Endodermal cell (in vitro differentiated cells): ENCODE measurements around the gene UFSP1. TPM values are rescaled to one million over a fixed set of nuclear protein-coding genes. Genes with fewer than 3 reads are reported as not detected.

Experiments used
- DNase-seq: peaks from one replicate; pipeline ENCODE4 v3.0.0-alpha.2; 2017
- H3K27ac ChIP-seq: 2 replicates; pipeline ENCODE4 v1.5.1; 2013; ENCODE audit warnings: mild to moderate bottlenecking, low read depth, low read length, moderate library complexity
- H3K27me3 ChIP-seq: 2 replicates; pipeline ENCODE4 v1.6.1; 2013; ENCODE audit warnings: mild to moderate bottlenecking, low read length, moderate library complexity; ENCODE audit not compliant: insufficient read depth, control insufficient read depth, poor library complexity, severe bottlenecking
- H3K36me3 ChIP-seq: 2 replicates; pipeline ENCODE4 v1.7.0; 2013; ENCODE audit warnings: mild to moderate bottlenecking, low read length, moderate library complexity; ENCODE audit not compliant: control insufficient read depth, insufficient read depth
- H3K4me1 ChIP-seq: one replicate; pipeline ENCODE4 v1.7.0; 2013; ENCODE audit warnings: low read length; ENCODE audit not compliant: control insufficient read depth, insufficient read depth
- H3K4me3 ChIP-seq: 2 replicates; pipeline ENCODE4 v1.5.1; 2013; ENCODE audit warnings: mild to moderate bottlenecking, low read length, moderate library complexity
- H3K9ac ChIP-seq: 2 replicates; pipeline ENCODE4 v1.6.1; 2013; ENCODE audit warnings: mild to moderate bottlenecking, low read length, moderate library complexity; ENCODE audit not compliant: poor library complexity, severe bottlenecking; ENCODE audit errors: extremely low read depth
- H3K9me3 ChIP-seq: 2 replicates; pipeline ENCODE4 v1.6.1; 2013; ENCODE audit warnings: mild to moderate bottlenecking, low read length, moderate library complexity; ENCODE audit not compliant: control insufficient read depth
- H3K27ac Mint-ChIP-seq: 2 replicates; pipeline ENCODE4 v1.8.0; 2020; ENCODE audit warnings: mixed read lengths
- H3K27me3 Mint-ChIP-seq: 2 replicates; pipeline ENCODE4 v1.8.0; 2021; ENCODE audit warnings: mild to moderate bottlenecking, mixed read lengths; ENCODE audit not compliant: insufficient read depth
- H3K36me3 Mint-ChIP-seq: 2 replicates; pipeline ENCODE4 v1.8.0; 2020; ENCODE audit warnings: low read depth, mixed read lengths
- H3K4me1 Mint-ChIP-seq: 2 replicates; pipeline ENCODE4 v1.8.0; 2020; ENCODE audit warnings: mixed read lengths
- H3K4me3 Mint-ChIP-seq: 2 replicates; pipeline ENCODE4 v1.8.0; 2020; ENCODE audit warnings: mild to moderate bottlenecking, moderate library complexity, mixed read lengths
- H3K9me3 Mint-ChIP-seq: 2 replicates; pipeline ENCODE4 v1.8.0; 2020; ENCODE audit warnings: mild to moderate bottlenecking, mixed read lengths
- WGBS, 2 experiments: methylation state at CpG; one replicate each; pipeline versions ENCODE4 v1.1.5 to v1.1.7; 2013; ENCODE audit warnings: missing lambda C conversion rate in 2 of 2, mixed read lengths in 1 of 2; ENCODE audit not compliant: insufficient coverage in 1 of 2, insufficient read length in 1 of 2; 5-methylcytosine and 5-hydroxymethylcytosine counted together
- total RNA-seq, 2 donors: library from RNA; stranded (reverse); fragmentation: NEBNext Ultra II Directional in 1 of 2; extraction: Animal tissue kit (Norgen Biotek cat#: 25700) in 1 of 2; gene quantifications; 2 replicates in 1 of 2; 3 replicates in 1 of 2; pipeline ENCODE4 v1.2.1, GENCODE V29; 2021
- TF ChIP-seq, protein P1 (sequence below): fragments of 200-600 bp; sonication (generic); conservative IDR thresholded peaks from 2 replicates; pipeline ENCODE4 v1.5.0; 2021; ENCODE audit warnings: antibody characterized with exemption, mild to moderate bottlenecking

UFSP1 gene
- total RNA-seq, 2 donors from 2014 or later = 3.7 to 4.0 TPM

- Histone ChIP-seq H3K4me1 (no peaks in the 10 kb centered on the region), H3K27me3 (peaks cover 9% of the 10 kb centered on the region), H3K9me3 (no peaks in the 10 kb centered on the region), H3K9ac (no peak overlapping the region), H3K27ac (no peak overlapping the region), H3K36me3 (no peaks in the 10 kb centered on the region), H3K4me3 (peak overlapping the region; percentile 68)
- H3K9me3 Mint-ChIP-seq = no peaks in the 10 kb centered on the region
- WGBS, 2 experiments = 1 to 2% methylated on average over 23 to 95 of the region's 95 CpGs
- peaks cover 9% of the 10 kb centered on the region for H3K27me3 Mint-ChIP-seq
- H3K4me3 Mint-ChIP-seq = peak overlapping the region; percentile 56
- peaks cover 2% of the 10 kb centered on the region for H3K36me3 Mint-ChIP-seq
- DNase-seq = peak; percentile 85
- peaks cover 6% of the 10 kb centered on the region for H3K4me1 Mint-ChIP-seq
- TF ChIP-seq, protein P1, sequence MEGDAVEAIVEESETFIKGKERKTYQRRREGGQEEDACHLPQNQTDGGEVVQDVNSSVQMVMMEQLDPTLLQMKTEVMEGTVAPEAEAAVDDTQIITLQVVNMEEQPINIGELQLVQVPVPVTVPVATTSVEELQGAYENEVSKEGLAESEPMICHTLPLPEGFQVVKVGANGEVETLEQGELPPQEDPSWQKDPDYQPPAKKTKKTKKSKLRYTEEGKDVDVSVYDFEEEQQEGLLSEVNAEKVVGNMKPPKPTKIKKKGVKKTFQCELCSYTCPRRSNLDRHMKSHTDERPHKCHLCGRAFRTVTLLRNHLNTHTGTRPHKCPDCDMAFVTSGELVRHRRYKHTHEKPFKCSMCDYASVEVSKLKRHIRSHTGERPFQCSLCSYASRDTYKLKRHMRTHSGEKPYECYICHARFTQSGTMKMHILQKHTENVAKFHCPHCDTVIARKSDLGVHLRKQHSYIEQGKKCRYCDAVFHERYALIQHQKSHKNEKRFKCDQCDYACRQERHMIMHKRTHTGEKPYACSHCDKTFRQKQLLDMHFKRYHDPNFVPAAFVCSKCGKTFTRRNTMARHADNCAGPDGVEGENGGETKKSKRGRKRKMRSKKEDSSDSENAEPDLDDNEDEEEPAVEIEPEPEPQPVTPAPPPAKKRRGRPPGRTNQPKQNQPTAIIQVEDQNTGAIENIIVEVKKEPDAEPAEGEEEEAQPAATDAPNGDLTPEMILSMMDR = peak; percentile 95
- H3K27ac Mint-ChIP-seq = no peak overlapping the region
Measured at GRCh38 chr7:100896732-100897608, 7.5 kb upstream of the UFSP1 start.

- Mint-ChIP-seq H3K27ac (peak overlapping the region; percentile 54), H3K36me3 (peaks cover 2% of the 10 kb centered on the region), H3K27me3 (peaks cover 9% of the 10 kb centered on the region), H3K9me3 (no peaks in the 10 kb centered on the region), H3K4me3 (peak overlapping the region; percentile 56), H3K4me1 (peaks cover 10% of the 10 kb centered on the region)
- peak overlapping the region; percentile 68 for H3K4me3 ChIP-seq
- H3K36me3 ChIP-seq = no peaks in the 10 kb centered on the region
- H3K9me3 ChIP-seq = no peaks in the 10 kb centered on the region
- H3K27ac ChIP-seq = no peak overlapping the region
- H3K4me1 ChIP-seq = no peaks in the 10 kb centered on the region
- TF ChIP-seq, protein P1 = no peak
- peak; percentile 92 for DNase-seq
- peaks cover 9% of the 10 kb centered on the region for H3K27me3 ChIP-seq
- H3K9ac ChIP-seq = no peak overlapping the region
- WGBS, 2 experiments = 6 to 7% methylated on average over 42 to 52 of the region's 54 CpGs
Measured at GRCh38 chr7:100895956-100896731, 6.6 kb upstream of the UFSP1 start.

DNA sequence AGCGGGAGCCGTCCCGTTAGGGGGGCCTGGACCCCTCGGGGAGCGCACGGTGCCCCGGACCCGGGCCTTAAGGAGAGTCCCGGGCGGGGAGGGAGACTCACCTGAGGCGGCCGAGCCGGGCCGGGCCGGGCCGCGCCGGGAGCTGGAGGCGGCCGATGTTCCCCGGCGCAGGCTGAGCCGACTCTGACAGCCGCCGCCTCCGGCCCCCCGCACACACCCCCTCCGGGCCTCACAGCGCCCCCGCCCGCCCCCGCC, 6.1 kb upstream of the UFSP1 start, which contains the start of gene ACHE:
Gene ACHE (minus strand): TSS at position 188 of the 255 bp plus-strand sequence. CDS start 1,656 bp downstream, outside the sequence.
- H3K27me3 Mint-ChIP-seq = peaks cover 9% of the 10 kb centered on the region
- peak within 1 kb of the TSS; percentile 54 for H3K27ac Mint-ChIP-seq
- TF ChIP-seq, protein P1 = no peak
- Histone ChIP-seq H3K27ac (no peak within 1 kb of the TSS), H3K36me3 (no peaks in the 10 kb centered on the region), H3K9me3 (no peaks in the 10 kb centered on the region), H3K9ac (no peak within 1 kb of the TSS), H3K4me3 (peak within 1 kb of the TSS; percentile 73), H3K27me3 (peaks cover 9% of the 10 kb centered on the region), H3K4me1 (no peaks in the 10 kb centered on the region)
- peaks cover 2% of the 10 kb centered on the region for H3K36me3 Mint-ChIP-seq
- no peak for DNase-seq
- no peaks in the 10 kb centered on the region for H3K9me3 Mint-ChIP-seq
- peak within 1 kb of the TSS; percentile 56 for H3K4me3 Mint-ChIP-seq
- 0 to 1% methylated on average over 5 to 24 of the region's 32 CpGs for WGBS, 2 experiments
- H3K4me1 Mint-ChIP-seq = peaks cover 10% of the 10 kb centered on the region
